CD4-positive, alpha-beta T cell treated with Interleukin-1 beta for 1 hour (primary cell): ENCODE data around the gene PPP1R15B.

Experiments used
- DNase-seq, 2 donors: peaks; one replicate each; pipeline ENCODE4 v3.0.0-alpha.2; 2020 to 2022

The PPP1R15B gene

DNA sequence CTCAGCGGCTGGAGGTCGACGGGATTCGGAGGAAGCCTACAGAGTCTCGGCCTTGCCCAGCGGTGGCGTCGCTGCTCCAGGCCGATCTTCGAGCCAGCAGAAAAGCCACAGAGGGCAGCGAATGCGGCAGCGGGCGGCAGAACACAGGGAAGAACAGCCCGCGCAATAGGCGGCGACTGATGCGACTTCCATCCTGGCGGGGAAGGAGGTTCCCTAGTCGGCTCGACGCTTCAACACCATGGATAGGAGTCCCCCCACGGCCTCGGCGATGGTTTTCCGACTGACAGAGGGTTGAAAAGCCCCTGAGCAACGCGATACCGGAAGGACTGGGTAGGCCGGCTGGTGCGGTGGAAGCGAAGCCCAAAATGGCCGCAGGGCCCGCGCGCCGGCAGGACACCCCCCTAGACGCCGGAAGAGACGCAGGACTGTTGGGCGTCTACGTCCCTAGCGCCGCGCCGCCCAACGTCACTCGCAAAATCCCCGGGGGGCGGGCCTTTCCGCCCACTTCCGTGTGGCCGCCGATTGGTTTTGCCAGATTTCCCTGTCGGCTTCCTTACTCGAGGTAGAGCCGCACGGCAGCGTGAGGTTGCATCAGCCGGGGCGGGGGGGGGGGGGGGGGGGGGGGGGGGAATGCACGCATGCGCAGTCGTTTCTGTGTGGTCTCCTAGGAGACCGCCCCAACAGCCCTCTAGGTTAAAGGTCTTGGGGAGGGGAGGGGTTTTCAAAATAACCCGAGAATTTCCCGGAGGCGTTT lies at the start of gene PPP1R15B:
Gene PPP1R15B (minus strand): TSS at position 367 of the 754 bp plus-strand sequence. CDS start 406 bp downstream, outside the sequence.
- DNase-seq: peak; percentile 99

DNA sequence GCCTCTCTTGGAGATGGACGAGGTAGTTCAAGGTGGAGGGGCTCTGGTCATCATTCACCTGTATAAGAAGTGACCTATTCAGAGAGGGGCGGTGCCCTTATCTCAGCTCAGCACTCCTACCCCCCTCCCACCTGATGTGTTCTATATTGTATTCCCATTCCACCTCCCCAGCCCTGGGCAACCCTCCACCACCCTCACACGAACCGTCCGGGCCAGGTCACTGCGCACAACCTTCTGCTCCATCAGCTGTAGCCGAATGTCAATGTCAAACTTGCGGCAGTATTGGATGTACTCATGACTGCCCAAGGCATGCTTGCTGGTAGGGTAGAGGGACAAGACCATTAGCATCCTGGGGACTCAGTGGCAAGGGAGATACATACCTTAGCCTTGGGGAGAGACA lies 48.7 kb upstream of the PPP1R15B start:
- DNase-seq: no peak

DNA sequence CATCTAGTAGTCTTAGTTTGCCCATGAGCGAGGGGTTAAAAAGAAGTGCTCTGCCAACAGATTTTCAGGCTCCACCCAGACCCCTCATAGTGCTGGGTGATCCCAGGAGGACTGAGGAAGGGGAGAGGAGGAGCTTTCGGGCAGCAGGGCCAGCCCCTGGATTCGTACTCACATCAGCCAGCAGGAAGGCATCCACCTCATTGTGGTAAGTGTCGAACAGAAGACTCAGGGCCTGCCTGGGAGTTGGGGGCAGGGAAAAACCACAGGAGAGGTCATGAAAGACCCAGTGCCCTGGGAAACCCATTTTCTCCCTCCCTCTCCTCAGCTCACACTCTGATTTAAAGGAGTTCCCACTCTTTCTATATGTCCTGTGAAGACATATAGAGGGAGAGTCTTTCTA lies 48.1 kb upstream of the PPP1R15B start:
- DNase-seq: no peak

DNA sequence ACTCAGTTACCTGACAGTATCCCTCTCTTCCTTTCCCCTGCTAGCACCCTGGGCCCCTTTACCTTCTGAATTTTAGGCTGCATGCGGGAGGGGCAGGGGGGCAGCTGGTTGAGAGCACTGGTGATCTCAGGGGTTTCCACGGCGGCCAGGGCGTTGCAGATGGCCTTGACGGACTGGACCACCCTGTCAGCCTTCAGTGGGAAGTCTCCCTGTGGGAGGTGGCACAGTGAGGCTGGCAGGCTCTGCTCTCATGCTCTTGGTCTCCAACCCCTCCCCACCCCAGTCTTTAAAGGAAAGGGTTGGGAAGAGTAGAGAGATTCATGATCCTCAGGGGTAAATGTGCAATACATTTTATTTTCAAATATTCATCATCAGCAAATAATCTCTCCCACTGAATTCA lies 46.0 kb upstream of the PPP1R15B start:
- DNase-seq: no peak

DNA sequence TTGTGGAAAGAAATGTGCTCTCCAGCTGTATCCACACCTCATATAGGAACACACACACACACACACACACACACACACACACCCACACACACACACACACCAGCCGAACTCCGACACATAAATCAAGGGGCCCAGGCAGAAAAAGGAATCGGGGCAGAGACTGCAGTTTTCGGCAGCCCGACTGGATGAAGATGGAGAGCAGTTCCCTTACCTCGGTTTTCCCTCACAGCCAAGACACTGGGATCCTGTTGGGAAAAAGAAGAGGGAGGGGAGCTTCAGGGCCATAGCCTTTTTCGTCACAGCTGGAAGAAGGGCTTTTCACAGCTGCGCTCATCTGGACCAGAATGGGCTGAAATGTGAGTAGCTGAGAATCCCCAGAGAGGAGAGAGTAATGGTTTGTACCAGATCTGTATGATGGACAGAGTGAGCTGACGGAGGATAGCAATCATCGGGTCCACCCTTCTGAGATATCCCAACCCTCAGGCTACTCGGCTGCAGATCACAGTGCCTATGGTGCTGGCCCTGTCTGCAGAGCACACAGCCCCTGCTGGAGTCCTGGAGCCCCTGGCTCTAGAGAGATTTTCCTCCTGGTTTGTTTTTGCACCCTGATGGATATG lies 45.3 kb upstream of the PPP1R15B start:
- DNase-seq: no peak

DNA sequence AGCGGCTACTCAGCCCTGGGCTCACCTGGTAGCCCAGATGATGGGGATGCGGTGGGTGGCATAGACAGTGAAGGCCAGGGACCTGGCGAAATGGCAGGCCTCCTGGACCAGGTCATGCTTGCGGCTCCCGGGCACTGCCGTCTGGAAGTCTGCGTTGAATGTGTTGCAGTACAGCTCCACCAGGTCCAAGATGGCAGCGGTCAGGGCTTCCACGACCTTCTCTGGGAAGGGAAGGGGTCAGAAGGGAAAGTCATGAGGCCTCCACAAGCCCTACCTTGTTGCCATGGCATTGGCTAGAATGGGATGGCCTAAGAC lies 44.2 kb upstream of the PPP1R15B start:
- DNase-seq: no peak

DNA sequence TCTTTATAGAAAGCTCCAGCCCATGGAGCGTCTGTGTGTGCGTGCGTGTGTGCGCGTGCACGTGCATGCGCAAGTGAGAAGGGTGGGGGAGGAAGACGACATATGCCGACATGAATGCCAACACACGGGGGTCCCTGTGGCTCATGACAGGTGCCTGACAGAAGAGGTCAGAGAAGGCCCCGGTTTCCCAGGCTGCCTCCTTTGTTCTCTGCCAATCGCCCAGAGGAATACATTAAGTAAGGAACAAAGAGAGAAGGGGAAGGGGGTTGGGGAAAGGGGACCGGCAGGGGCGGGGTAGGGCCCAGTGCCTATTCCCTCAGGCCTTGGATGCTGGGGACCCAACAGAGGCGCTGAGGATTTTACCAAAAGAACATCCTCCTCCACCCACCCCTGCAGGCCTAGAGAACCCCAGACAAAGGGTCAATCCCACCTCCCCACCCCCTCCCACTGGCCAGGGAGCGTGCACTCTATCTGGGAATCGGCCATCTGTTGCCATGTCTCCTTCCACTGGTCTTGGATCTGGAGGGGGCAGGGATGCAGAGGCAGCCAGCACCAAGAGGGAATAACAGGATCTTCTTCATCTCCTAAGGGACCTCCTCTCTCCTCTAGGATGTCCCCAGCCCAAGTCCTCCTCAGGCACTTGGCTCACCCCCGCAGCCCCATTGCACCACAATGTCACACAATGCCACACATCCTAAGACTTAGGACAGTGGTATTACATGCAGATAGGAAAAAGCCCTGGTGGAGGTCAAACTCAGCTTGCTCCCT lies 43.6 kb upstream of the PPP1R15B start:
- DNase-seq: no peak

DNA sequence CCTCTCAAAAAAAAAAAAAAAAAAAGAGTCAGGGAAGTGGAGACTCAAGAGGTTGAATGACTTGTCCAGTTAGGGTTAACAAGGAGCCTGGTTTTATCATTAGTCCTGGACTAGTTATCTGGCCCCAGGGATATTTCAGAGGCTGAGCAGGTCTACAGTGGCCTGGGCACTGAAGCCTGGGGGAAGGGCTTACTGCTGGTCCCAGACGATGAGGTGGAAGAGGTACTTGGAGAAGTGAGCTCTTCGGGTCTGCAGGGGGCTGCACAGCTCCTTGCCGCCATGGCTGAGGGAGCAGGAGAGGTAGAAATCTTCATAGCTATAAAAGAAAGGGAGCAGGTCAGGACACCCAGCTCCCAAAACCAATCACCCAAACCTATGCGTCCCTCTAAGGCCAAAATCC lies 42.9 kb upstream of the PPP1R15B start:
- no peak for DNase-seq

DNA sequence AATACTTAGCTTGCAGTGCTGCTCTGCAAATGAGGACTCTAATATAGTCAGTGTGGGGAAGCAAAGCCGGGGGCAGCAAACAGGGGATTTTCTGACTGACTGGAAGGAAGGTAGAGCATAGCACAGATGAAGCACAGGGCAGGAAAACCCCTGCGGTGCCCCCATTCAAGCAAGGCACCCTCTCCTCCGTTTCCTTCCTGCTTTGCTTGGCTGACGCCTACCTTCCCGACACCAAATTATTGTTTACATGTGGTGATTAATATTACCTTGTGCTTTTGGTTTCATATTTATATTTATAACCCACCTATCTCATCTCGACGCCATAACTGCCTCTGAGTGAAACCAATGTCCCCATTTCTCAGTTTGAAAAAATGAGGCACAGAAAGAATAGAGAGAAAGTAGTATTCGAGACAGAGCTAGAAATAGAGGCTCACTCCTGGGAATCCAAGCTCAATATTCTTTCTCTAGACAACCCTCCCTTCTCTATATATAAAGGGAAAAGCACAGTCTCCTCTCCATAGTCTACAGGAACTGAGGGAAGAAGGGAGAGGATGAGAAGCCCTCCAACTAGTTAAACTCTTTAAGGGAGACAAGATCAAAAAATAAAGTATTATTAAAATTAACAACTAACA lies 41.6 kb upstream of the PPP1R15B start:
- DNase-seq: peak; percentile 87

DNA sequence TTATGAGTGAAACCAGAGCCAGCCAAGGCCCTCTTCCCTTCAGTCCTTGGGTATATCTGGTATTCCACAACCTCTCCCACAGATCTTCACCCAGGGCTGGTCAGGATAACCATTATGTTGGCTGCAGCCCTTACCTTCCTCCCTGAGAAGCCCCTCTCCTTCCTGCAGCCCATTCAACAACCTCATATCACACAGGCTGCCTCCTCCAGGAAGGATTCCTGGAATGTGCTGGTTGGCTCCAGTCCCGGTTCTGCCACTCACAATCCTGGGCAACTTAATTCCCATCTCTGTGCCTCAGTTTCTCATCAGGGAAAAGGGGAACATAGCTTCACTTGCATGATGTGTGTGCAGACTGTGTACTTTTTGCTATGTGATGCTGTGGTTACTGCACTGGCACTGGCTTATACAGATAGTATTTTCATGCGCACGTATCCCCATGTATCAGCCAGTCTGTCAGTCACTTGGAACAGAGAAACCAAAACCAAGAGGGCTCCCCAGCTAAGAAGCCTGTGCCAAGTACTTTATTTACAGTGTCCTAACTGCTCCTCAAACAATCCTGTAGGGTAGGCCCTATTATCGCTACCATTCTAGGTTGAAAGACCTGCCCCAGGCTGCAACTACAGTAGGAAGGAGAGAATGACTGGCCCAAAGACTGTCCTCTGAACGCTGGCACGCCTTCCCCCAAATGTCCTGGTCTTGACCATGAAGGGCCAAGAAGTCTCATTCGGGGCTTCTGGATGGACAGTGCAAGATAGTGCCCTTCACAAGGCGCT lies 39.9 kb upstream of the PPP1R15B start:
- no peak for DNase-seq

DNA sequence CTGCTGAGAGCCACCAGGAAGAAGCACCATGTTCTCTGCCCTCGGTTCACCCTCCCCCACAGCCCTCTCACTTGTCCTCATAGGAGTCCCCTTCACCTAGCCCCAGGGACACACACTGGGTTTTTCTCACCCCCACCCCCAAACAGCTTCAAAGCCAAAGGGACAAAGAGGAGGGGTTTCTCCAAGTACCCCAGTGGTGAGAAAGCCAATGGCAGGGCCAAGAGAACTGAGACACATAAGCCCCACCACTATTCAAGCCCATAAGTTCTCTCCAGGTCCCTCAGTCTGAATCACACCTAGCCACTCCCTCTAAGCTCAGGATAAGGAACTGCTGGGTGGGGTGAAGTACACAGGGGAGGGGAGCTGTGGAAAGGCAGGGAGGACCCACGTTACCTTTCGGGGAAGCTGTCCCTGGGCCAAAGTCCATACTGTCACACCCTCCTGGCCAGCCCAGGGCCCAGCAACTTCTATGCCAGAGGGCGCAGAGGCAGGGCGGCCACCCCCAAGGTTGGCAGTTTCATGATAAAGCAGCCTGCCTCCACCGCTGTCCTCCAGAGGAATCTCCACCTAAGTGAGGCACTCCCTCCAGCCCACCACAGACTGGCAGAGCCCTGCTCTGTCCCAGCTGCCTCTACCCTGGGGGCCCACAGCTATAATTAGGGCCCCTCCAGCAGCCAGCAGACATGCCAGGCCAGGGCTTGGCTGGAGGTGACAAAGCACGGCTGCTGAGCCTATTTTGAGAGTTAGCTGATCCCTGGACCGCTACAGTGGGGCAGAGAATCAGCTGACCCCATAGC lies 39.0 kb upstream of the PPP1R15B start:
- DNase-seq: no peak

DNA sequence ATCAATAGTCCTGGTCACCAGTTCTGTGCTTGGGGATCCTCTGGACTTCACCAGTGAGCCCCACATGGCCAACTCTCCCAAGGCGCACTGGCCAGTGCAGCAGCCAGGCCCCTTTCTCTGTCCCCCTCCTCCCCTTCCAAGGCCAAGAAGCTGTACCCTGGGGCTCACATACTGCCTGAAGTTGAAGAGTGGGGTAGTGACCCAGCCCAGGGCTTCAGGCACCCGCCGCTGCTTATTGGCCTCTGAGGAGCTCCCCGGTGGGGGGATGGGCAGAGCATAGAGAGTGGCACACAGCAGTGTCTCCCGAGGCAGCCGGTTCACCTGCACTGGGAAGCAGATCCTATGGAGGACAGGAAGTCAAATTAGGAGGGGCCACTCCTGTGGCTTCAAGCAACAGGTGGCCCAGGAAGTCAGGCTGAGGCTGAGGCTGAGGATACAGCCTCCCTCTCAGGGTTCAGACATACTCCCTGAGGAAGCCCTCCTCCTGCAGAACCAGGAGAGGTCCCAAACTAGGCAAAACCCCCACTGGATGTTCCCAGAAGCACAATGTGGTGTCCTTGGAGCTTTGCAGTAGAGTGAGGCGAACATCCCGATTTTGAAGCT lies 38.2 kb upstream of the PPP1R15B start:
- DNase-seq: no peak

DNA sequence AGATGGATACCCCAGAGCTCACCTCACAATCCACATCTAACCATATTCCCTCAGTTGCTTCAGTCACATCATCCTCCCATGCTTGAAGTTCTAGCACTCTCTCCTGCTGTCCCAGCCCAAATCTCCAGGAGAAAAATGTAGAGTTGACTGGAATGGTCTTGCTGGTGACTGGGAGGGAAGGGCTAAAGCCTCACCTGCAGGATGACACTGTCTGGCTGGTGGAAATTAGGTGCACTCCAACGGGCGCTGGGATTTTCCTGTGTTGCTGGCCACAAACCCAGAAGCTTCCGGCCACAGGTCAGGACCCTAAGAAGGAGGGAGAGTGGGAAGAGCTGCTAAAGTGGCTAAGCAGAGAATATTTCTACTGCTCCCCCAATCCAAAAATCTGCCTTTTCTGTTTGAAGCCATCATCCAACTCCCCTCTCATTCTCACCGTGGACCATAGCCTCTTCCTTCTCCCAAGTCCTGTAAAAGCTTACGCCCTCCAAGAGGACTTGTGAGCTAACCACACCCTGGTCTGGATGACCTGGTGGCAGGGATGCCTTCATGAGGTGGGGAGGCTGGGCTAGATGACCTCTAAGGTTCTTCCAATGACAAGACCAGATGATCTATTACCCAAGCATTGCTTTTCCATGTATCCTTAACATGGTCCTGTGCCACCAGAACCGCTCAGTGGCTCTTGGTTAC lies 37.5 kb upstream of the PPP1R15B start:
- DNase-seq: no peak

DNA sequence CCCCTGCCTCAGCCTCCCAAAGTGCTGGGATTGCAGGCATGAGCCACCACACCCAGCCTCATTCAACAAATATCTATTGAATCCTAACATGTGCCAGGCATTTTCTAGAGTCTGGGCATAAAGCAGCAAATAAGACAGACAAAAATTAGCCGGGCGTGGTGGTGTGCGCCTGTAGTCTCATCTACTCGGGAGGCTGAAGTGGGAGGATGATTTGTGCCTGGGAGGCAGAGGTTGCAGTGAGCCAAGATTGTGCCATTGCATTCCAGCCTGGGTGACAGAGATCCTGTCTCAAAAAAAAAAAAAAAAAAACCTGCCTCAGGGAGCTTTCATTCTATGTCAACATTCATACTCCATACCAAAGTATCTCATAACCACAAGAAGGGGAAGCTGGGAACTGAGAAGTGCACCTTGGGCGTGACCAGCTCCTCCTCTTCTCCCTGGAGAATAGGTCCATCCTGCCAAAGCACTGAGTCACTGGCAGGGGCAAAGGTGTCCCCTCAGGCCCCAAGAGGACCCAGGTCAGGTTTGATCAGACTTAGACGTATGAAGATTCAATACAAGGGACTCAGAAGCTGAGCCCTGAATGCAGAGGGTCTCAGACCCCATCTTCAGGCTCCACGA lies 36.8 kb upstream of the PPP1R15B start:
- DNase-seq: no peak

DNA sequence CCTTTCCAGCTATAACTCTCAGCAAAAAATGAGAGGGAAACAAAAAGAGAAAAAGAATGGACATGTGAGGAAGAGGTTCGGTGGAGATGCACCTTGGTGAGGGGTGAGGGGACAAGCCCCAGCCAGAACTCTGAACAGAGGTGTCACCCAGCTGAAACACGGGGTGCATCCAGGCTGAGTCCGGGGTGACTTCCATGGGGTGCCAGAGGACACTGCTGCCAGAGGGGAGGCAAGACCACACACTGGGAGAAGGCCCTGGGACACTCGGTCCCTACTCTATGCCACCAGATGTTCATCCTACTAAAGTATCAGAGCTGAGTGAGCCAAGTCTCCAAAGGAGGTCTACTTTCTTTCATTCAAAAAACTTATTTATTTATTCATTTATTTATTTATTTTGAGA lies 36.1 kb upstream of the PPP1R15B start:
- no peak for DNase-seq

DNA sequence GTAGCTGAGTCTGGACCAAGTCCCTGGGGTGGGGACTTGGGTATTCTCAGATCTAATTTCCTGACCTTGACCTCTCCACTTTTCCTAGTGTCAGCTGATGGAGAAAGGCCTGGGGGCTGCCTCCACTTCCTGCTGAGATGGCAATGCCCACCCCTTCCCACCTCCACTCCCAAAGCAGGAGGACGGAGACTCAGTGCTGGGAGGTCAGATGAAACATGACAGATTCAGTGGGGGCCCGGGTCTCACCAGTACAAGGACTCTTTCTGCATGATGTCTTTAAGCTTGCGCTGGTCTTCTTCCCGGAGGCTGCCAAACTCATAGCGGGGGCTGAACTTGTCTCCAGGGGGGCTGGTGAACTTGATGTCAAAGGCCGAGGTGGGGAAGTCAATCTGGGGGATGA lies 35.6 kb upstream of the PPP1R15B start:
- no peak for DNase-seq

DNA sequence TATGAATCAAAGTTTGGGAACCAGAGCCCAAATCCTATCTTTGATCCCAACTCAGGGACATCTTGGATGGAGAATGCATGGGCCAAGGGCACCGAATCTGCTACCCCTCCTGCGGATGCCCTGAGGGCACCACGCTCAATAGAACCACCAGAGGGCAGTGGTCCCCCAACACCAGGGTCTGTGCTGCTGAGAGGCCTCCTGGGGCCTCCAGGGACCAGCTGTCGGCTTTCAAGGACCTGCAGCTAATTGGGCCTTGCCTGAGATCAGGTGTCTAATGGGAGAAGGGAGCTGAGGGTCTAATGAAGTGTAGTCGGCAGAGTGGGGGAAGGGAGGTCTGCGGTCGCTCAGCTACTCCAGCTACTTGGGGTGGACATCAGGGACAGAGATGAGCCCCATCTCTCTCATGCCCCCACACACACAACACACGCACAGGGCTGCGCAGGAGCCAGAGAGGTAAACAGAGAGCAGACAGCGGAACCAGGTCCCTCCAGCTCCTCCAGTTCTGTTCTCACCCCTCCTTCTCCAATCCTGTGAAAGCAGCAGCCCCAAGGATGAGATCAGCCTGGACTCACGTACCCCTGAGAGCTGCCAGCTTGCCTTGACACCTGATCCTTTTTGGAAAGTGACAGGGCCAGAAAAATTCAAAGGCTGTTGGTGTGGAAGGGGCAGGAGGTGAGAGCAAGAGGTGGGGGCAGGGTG lies 34.9 kb upstream of the PPP1R15B start:
- peak; percentile 83 to 85 for DNase-seq

DNA sequence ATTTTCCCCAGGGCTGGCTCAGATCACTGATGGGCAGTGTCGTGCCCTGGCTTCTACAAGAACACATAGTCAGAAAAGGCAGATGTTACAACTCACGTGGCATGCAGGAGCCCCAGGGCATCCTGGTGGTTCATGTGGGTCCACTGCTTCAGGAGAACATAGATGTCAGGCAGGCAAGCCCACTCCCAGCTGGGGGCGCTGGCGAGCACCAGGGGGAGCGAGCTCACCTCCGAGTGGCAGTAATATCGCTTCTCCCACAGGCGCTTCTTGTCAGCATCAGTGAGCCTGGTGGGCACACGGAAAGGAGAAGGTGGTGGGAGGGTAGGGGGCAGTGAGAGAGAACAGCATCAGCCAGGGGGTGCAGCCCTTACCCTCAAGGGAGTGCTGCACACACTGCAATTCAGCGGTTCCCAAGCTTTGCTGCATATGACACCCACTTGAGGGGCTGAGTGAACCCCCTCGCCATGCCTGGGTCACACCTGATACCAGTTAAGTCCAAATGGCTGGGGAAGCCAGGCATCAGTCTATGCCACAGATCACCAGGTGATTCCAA lies 34.3 kb upstream of the PPP1R15B start:
- peak; percentile 43 to 54 for DNase-seq

DNA sequence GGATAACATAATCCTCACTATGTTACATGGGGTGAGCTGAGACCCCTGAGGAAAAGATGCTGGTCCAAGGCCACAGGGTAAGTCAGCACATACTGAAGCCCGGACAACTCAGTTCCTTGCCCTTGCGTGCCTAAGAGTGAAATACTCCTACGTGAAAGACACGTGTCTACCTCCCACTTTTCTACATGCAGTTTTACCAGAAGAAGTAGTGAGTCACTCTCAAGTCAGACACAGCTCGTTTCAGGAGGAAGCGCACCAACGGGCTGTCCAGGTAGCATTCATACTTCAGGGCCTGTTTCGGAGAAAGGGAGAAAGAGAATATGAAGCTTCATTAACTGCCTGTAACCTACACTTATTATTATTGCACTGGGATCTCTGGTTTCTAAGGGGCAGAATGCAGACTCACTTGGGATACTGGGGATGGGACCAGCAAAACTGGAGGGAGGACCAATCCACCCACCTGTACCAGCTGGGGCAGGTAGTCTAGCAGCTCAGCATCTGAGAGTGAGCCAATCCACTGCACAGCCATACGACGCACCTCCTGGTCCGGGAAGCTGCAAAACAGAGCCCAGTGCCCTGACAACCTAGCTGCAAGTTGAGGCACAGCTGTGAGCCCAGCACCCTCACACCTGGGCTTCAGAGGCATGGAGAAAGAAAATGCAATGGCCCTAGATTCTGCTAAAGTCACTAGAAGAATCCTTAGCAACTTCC lies 32.4 kb upstream of the PPP1R15B start:
- DNase-seq: no peak
